HG03103 (cell line): ENCODE results near the gene ZBTB9.

Source experiments
- ATAC-seq: cut with Tn5 transposase; IDR thresholded peaks from one replicate; pipeline ENCODE4 v1.9.1; 2021; ENCODE audit warnings: low read depth; ENCODE audit not compliant: unreplicated experiment

Gene ZBTB9, protein sequence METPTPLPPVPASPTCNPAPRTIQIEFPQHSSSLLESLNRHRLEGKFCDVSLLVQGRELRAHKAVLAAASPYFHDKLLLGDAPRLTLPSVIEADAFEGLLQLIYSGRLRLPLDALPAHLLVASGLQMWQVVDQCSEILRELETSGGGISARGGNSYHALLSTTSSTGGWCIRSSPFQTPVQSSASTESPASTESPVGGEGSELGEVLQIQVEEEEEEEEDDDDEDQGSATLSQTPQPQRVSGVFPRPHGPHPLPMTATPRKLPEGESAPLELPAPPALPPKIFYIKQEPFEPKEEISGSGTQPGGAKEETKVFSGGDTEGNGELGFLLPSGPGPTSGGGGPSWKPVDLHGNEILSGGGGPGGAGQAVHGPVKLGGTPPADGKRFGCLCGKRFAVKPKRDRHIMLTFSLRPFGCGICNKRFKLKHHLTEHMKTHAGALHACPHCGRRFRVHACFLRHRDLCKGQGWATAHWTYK

DNA sequence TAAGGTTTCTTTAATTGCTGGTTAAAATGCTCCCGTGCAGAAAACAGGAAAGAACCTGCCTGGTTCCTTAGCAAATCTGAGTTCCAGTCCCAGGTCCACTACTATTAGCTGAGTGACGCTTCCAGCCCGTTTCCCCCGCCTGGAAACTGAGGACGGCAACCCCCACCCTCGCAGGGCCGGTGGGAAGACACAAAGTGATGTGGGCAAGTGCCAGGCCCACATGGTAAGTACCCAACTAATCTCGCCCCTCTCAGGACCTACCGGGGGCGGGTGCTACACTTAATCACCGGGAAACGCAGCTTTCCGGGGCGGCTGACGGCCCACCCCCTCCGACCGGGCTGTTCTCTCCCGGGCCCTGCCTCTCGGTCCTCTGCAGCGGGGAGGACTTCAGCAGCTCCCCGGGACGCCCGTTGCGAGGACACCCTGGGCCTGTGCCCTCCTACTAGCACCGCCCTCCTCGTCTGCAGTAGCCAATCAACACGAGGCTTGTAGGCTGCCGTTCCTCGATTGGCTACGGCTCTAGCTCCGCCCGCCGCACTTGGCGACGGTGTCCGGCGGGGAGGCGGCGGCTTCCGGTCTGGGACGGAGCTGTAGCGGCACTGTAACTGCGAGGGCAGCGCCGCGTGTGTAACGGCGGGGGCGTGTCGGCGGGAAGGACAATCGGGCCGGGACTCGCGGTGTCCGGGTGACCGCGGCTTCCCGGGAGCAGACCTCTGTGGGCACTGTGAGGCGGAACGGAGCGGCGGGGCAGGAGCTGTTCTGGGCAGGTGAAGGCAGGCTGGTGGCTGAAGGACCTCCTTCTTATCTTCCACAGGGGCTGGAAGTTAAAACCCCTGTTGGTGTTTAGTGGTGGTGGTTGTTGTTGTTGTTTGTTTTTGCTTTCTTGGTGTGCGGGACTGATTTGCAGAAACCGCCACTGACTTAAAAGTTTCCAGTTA, at the start of gene ZBTB9:
Gene ZBTB9 (plus strand): TSS at position 568 of the 938 bp plus-strand sequence. CDS start 525 bp downstream, outside the sequence.
- peak; percentile 98 for ATAC-seq

DNA sequence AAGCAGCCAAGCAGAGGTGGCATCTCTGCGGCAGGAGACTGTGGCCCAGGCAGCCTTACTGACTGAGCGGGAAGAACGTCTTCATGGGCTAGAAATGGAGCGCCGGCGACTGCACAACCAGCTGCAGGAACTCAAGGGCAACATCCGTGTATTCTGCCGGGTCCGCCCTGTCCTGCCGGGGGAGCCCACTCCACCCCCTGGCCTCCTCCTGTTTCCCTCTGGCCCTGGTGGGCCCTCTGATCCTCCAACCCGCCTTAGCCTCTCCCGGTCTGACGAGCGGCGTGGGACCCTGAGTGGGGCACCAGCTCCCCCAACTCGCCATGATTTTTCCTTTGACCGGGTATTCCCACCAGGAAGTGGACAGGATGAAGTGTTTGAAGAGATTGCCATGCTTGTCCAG, 49.5 kb upstream of the ZBTB9 start:
- ATAC-seq = no peak

DNA sequence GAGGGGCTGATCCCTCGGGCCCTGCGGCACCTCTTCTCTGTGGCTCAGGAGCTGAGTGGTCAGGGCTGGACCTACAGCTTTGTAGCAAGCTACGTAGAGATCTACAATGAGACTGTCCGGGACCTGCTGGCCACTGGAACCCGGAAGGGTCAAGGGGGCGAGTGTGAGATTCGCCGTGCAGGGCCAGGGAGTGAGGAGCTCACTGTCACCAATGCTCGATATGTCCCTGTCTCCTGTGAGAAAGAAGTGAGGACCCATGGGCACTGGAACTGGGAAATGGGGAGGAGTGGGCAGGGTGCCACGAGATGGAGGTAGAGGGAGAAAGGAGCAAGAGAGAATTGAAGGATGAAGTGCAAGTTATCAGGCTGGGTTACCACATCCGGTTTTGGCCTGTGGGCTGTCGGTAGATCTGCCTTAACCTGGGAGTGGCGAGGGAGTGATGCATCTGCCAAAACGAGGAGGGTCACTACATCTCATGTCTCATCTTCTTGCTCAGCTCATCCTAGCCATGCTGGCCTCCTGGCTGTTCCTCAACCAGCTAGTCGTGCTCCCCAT, 48.9 kb upstream of the ZBTB9 start:
- ATAC-seq = no peak

DNA sequence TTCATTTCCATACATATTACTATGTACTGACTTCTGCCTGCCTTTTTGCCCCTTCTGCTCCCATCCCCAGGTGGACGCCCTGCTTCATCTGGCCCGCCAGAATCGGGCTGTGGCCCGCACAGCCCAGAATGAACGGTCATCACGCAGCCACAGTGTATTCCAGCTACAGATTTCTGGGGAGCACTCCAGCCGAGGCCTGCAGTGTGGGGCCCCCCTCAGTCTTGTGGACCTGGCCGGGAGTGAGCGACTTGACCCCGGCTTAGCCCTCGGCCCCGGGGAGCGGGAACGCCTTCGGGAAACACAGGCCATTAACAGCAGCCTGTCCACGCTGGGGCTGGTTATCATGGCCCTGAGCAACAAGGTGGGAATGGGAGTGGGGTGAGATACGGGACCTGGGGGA, 48.2 kb upstream of the ZBTB9 start:
- no peak for ATAC-seq

DNA sequence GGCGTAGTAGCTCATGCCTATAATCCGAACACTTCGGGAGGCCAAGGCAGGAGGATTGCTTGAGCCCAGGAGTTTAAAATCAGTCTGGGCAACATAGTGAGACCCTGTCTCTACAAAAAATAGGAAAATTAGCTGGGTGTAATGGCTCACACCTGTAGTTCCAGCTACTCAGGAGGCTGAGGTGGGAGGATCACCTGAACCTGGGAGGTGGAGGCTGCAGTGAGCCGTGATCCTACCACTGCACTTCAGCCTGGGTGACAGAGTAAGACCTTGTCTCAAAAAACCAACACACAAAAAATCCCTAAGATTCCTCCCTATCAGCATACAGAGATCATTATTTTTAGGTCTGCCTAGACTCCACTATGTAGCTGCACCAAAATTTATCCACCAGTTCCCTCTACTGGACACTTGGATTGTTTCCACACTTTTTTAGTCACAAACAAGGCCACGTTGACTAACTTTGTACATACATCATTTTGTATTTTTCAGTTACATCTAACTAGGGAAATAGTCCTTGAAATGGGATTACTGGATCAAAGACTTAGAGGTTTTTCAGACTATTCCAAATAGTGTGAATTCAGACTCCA, 47.2 kb upstream of the ZBTB9 start:
- no peak for ATAC-seq

DNA sequence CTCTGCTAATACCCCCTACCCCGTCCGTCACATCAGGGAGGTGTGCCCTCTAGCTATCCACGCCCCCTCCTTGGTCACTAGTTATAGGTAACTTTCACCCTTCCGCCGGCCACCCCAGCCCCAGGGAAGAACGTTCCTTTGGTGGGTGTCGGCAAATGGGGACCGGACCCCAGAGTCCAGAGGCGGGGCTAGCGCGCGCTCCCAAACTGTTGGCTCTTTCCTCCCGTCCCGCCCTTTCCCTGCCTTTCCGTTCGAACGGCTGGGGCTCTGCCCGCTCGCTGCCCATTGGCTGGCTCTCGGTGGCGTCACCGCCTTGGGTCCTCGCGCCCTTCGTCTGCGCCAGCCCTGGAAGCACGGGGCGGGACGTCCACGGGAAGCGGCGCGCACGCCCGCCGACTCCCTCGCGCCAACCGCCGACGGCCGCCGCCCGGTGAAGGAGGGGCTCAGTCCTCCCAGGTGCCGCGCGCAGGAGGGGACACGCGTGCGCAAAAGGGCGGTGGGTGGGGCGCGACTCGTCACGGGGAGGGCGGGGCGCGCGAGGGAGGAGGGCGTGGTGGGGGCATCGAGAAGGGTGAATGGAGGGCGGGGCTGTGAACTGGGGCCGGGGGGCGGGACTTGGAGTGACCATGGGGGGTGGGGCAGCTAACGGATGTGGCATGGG, 44.2 kb upstream of the ZBTB9 start:
- peak; percentile 66 for ATAC-seq

DNA sequence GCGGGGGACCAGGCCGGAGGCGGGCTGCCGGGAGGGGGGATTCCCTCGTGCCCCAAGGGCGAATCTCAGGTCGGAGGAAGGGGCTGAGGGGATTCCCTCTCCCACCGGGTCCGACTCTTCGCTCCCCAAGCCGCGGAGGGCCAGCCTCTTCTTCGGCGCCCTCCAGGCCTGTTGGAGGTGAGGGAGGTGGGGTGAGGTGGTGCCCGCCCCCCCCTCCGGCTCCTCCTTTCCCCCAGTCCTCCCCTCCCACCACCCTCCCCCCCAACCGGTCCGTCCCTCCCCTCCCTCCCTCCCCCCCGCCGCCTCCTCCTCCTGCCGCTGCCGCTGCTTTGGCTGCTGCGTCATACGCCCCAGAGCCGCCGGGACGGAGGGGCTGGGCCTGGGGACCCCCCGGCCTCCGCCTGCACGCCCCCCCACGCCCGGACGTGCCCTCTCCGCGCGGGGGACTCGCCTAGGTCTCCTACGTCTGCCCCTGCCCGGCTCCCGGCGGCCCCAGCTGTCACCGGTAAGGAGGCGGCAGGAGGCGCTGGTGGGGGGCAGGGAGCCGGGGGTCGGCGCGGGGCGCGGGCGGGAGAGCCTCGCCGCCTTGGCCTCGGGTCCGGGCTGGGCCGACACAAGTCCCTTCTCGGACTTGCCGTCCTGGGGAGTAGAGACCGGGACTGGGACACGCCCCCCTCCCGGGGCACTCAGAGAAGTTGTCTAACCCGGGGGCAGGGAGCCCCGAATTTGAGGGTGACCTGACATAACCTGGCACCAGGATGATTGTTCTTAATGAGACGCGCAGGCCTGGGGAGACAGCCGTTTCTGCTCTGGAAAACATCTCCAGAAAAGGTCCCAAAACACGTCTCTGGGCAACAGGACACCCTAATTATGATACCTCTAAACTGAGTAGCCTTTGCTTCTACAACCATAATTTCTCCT, 43.4 kb upstream of the ZBTB9 start, which contains the start of gene PHF1:
Gene PHF1 (plus strand): TSS at position 304 of the 921 bp plus-strand sequence. CDS start 1,250 bp downstream, outside the sequence.
- ATAC-seq = peak; percentile 24

DNA sequence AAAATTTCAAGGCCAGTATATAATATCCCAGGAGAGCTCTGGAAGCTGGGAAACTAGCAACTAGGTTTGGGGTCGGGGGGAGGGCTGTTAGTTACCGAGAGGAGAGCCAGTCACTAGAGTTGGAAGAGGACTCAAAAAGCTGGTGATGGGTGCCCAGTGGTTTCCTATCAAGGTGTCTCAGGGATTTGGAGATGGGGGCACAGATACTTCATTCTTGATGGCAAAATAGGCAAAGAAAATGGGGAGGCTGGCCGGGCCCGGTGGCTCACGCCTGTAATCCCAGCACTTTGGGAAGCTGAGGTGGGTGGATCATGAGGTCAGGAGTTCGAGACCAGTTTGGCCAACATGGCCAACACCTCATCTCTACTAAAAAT, 42.8 kb upstream of the ZBTB9 start:
- ATAC-seq = no peak

DNA sequence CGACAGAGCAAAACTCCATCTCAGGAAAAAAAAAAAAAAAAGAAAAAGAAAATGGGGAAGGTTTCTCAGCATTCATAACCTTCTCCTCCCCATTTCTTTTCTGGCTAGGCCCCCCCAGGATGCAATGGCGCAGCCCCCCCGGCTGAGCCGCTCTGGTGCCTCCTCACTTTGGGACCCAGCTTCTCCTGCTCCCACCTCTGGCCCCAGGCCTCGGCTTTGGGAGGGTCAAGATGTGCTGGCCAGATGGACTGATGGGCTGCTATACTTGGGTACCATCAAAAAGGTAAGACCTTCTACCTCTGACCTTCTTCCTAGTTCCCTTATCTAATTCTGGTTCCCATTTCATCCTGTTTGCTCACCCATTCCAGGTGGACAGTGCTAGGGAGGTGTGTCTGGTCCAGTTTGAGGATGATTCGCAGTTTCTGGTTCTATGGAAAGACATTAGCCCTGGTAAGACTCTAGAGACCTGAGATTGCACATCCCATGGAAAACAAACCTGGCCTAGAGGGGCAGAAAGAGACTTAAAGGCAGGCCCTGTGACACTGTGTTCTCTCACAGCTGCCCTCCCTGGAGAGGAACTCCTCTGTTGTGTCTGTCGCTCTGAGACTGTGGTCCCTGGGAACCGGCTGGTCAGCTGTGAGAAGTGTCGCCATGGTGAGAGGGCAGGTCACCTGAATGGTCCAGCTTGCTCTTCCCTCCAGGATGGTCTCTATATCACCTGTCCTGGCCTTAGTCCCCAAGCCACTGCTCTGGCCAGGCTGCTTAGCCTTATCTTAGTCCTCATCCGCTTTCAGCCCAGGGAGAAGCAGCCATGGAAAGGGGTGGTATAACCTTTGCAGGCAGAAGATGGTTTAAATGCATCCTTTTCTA, 42.0 kb upstream of the ZBTB9 start:
- no peak for ATAC-seq

DNA sequence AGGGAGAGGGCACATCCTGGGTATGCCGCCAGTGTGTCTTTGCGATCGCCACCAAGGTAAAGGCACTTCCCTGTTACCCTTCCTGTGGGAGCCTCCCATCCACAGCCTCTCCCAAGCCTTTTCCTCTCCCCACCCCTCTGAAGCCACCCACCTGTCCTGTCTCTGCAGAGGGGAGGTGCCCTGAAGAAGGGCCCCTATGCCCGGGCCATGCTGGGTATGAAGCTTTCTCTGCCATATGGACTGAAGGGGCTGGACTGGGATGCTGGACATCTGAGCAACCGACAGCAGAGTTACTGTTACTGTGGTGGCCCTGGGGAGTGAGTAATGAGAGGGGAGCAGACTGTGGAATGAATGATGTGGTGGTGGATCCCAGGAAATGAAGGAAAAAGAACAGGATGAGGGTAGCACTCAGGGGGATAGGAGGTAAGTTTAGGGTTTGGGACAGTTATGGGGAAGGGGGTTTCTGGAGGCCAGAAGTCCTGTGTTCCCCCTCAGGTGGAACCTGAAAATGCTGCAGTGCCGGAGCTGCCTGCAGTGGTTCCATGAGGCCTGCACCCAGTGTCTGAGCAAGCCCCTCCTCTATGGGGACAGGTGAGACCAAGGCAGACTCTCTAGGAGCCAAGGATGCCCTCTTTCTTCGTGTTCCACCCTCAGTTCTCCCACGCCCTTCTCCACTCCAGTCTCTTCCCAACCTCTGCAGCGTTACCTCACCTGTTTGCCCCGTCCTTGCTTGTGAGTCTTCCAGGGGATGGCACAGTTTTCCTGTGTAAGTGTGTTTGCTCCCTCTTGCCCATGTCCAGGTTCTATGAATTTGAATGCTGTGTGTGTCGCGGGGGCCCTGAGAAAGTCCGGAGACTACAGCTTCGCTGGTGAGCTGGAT, 40.9 kb upstream of the ZBTB9 start:
- no peak for ATAC-seq

DNA sequence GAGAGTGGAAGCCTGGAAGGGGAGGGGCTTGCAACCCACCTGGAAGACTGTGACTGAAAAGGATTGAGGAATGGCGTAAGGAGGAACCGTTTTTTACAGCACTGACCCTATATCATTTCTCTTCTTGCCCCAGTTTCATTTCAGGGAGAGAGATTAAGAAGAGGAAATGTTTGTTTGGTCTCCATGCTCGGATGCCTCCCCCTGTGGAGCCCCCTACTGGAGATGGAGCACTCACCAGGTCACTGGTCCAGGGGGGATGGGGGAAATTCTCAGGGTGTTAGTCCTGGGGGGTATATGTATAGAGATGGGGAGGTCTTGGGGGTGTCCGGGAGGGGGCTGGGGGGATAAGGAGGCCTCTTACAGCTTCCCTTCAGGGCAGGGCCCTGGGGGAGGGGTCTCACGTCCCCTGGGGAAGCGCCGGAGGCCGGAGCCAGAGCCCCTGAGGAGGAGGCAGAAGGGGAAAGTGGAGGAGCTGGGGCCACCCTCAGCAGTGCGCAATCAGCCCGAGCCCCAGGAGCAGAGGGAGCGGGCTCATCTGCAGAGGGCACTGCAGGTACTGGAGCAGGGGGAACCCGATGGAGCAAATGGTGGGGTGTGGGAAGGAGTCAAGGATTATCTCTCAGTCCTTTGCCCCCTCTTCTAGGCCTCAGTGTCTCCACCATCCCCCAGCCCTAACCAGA, 39.6 kb upstream of the ZBTB9 start:
- no peak for ATAC-seq

DNA sequence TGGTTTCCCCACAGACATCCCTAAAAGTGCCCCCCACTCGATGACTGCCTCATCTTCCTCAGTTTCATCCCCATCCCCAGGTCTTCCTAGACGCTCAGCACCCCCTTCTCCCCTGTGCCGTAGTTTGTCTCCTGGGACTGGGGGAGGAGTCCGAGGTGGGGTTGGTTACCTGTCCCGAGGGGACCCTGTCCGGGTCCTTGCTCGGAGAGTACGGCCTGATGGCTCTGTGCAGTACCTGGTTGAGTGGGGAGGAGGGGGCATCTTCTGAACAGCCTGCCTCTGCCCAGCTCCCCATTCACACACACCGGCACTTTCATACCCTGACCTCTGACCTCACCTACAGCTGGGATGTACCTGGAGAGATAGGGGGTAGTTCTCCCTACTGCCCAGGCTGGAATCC, 38.5 kb upstream of the ZBTB9 start:
- ATAC-seq = no peak

DNA sequence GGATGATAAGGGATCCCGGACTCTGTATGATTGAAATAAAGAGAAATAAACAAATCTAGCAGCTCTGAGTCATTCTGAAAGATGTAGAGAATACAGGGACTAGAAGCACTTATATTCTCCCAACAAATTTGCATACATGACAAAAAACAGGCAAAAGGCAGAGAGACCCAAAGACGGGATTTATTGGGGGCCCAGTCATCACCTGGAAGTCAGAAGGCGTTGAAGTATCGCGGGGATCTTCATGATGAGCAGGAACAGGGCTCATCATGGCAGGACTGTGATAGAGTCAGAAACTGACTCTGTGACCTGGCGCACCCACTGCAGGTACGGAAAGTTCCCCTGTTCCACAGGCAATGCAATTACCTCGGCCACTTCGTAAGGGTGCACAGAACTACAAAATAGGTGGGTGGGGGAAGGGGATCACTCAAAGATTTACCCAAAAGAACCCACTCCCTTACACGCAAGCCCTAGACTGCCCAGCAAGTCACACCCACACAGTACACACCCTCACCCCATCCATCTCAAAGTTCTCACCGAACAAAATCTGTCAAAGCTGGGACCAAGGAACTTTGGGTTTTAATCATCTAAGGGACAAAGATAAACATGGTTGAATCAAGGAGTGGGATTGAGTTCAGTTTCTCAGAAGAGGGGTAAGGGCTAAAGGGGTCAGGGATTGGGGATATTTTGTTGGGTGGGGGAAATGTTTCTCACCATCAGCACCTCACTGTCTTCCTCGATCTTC, 37.8 kb upstream of the ZBTB9 start:
- ATAC-seq = no peak

DNA sequence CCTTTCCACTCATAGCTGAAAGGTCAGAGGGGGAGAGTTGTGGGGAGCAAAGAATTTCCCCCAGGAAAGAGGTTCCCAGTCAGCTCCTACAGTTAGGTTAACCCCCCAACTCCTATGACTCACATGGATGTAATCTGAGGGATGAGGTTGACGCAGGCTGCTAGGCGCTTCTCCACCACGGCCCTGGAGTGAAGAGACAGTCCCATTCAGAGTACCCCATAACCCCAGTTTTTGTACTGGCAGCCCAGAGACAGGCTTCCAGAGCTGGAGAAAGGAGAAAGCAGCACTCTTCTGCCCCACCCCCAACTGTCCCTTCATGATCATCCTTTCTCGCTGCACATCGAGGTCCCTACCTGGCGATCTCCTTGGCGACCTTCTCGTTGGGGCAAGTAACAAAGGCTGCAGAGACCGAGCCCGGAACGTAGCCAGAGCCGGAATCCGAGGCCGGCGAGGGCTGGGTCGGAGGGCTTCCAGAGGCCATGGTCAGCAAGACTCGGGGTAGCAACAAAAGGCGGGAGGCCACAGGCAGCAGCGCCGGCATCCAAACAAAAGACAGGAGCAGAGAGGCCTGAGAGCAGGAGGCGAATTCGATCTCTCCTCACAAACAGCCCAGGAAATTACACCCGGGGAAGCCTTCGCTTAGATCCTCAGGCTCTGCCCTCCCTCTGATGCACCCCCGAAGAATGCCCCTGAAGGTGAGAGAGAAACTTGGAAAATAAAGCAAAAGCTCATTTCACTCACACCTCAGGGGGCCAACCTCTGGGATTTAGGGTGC, 37.1 kb upstream of the ZBTB9 start:
- ATAC-seq = no peak
